HEK293 (cell line): ENCODE data around the gene RNF121.

Source experiments
- REPIN1 ChIP-seq: fragments of 450-650 bp; formaldehyde crosslinking; IDR thresholded peaks from 2 replicates; pipeline ENCODE4 v1.5.1; 2017; ENCODE audit warnings: missing biosample characterization, missing genetic modification characterization, low read depth
- ZNF391 ChIP-seq: fragments of 450-650 bp; formaldehyde crosslinking; IDR thresholded peaks from 2 replicates; pipeline ENCODE4 v1.5.1; 2016; ENCODE audit warnings: low read depth, missing biosample characterization, missing genetic modification characterization, borderline replicate concordance
- TF ChIP-seq, protein P1 (sequence below): fragments of 450-650 bp; formaldehyde crosslinking; conservative IDR thresholded peaks from 2 replicates; pipeline ENCODE4 v1.5.1; 2016; ENCODE audit warnings: low read depth, missing biosample characterization, missing genetic modification characterization
- TF ChIP-seq, protein P2 (sequence below): fragments of 450-650 bp; formaldehyde crosslinking; IDR thresholded peaks from 2 replicates; pipeline ENCODE4 v1.5.1; 2016; ENCODE audit warnings: missing biosample characterization, missing genetic modification characterization
- TF ChIP-seq, protein P3 (sequence below): fragments of 450-650 bp; formaldehyde crosslinking; IDR thresholded peaks from 2 replicates; pipeline ENCODE4 v1.5.1; 2017; ENCODE audit warnings: missing biosample characterization, missing genetic modification characterization
- TF ChIP-seq, protein P4 (sequence below): fragments of 450-650 bp; formaldehyde crosslinking; IDR thresholded peaks from 2 replicates; pipeline ENCODE4 v1.5.1; 2016; ENCODE audit warnings: missing biosample characterization, missing genetic modification characterization
- TF ChIP-seq, protein P5 (sequence below): fragments of 450-650 bp; formaldehyde crosslinking; IDR thresholded peaks from 2 replicates; pipeline ENCODE4 v1.5.1; 2016; ENCODE audit warnings: missing biosample characterization, missing genetic modification characterization
- TF ChIP-seq, protein P6 (sequence below): IDR thresholded peaks from 2 replicates; pipeline ENCODE4 v1.6.1; 2011; ENCODE audit warnings: mild to moderate bottlenecking, low read depth, low read length, borderline replicate concordance

DNA sequence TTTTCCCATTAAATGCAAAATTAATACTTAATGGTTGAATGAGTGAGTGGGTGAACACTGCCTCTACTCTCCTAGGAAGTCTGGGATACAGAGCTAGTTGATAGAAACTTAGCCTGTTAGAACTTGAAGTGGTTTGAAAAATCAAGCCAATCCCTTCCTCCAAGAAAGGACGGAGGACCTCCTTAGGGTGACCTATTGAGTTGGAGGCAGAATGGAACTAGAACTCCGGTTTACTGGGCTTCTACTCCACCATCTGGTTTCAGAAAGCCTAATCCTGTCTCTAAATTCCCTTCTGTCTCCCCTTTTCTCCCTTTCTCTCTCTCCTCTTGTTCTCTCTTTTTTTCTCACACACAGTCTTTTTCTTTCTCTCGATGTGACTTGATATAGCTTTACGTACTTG lies 50.2 kb downstream of the RNF121 start:
- TF ChIP-seq, protein P1, sequence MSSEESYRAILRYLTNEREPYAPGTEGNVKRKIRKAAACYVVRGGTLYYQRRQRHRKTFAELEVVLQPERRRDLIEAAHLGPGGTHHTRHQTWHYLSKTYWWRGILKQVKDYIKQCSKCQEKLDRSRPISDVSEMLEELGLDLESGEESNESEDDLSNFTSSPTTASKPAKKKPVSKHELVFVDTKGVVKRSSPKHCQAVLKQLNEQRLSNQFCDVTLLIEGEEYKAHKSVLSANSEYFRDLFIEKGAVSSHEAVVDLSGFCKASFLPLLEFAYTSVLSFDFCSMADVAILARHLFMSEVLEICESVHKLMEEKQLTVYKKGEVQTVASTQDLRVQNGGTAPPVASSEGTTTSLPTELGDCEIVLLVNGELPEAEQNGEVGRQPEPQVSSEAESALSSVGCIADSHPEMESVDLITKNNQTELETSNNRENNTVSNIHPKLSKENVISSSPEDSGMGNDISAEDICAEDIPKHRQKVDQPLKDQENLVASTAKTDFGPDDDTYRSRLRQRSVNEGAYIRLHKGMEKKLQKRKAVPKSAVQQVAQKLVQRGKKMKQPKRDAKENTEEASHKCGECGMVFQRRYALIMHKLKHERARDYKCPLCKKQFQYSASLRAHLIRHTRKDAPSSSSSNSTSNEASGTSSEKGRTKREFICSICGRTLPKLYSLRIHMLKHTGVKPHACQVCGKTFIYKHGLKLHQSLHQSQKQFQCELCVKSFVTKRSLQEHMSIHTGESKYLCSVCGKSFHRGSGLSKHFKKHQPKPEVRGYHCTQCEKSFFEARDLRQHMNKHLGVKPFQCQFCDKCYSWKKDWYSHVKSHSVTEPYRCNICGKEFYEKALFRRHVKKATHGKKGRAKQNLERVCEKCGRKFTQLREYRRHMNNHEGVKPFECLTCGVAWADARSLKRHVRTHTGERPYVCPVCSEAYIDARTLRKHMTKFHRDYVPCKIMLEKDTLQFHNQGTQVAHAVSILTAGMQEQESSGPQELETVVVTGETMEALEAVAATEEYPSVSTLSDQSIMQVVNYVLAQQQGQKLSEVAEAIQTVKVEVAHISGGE (tag by site-specific recombination) = no peak
- TF ChIP-seq, protein P2, sequence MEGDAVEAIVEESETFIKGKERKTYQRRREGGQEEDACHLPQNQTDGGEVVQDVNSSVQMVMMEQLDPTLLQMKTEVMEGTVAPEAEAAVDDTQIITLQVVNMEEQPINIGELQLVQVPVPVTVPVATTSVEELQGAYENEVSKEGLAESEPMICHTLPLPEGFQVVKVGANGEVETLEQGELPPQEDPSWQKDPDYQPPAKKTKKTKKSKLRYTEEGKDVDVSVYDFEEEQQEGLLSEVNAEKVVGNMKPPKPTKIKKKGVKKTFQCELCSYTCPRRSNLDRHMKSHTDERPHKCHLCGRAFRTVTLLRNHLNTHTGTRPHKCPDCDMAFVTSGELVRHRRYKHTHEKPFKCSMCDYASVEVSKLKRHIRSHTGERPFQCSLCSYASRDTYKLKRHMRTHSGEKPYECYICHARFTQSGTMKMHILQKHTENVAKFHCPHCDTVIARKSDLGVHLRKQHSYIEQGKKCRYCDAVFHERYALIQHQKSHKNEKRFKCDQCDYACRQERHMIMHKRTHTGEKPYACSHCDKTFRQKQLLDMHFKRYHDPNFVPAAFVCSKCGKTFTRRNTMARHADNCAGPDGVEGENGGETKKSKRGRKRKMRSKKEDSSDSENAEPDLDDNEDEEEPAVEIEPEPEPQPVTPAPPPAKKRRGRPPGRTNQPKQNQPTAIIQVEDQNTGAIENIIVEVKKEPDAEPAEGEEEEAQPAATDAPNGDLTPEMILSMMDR (tag by site-specific recombination) = no peak
- TF ChIP-seq, protein P3, sequence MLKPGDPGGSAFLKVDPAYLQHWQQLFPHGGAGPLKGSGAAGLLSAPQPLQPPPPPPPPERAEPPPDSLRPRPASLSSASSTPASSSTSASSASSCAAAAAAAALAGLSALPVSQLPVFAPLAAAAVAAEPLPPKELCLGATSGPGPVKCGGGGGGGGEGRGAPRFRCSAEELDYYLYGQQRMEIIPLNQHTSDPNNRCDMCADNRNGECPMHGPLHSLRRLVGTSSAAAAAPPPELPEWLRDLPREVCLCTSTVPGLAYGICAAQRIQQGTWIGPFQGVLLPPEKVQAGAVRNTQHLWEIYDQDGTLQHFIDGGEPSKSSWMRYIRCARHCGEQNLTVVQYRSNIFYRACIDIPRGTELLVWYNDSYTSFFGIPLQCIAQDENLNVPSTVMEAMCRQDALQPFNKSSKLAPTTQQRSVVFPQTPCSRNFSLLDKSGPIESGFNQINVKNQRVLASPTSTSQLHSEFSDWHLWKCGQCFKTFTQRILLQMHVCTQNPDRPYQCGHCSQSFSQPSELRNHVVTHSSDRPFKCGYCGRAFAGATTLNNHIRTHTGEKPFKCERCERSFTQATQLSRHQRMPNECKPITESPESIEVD (tag by site-specific recombination) = no peak
- TF ChIP-seq, protein P4, sequence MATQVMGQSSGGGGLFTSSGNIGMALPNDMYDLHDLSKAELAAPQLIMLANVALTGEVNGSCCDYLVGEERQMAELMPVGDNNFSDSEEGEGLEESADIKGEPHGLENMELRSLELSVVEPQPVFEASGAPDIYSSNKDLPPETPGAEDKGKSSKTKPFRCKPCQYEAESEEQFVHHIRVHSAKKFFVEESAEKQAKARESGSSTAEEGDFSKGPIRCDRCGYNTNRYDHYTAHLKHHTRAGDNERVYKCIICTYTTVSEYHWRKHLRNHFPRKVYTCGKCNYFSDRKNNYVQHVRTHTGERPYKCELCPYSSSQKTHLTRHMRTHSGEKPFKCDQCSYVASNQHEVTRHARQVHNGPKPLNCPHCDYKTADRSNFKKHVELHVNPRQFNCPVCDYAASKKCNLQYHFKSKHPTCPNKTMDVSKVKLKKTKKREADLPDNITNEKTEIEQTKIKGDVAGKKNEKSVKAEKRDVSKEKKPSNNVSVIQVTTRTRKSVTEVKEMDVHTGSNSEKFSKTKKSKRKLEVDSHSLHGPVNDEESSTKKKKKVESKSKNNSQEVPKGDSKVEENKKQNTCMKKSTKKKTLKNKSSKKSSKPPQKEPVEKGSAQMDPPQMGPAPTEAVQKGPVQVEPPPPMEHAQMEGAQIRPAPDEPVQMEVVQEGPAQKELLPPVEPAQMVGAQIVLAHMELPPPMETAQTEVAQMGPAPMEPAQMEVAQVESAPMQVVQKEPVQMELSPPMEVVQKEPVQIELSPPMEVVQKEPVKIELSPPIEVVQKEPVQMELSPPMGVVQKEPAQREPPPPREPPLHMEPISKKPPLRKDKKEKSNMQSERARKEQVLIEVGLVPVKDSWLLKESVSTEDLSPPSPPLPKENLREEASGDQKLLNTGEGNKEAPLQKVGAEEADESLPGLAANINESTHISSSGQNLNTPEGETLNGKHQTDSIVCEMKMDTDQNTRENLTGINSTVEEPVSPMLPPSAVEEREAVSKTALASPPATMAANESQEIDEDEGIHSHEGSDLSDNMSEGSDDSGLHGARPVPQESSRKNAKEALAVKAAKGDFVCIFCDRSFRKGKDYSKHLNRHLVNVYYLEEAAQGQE (tag by site-specific recombination) = no peak
- TF ChIP-seq REPIN1 (tag by site-specific recombination) (no peak), ZNF391 (tag by site-specific recombination) (no peak)
- TF ChIP-seq, protein P5, sequence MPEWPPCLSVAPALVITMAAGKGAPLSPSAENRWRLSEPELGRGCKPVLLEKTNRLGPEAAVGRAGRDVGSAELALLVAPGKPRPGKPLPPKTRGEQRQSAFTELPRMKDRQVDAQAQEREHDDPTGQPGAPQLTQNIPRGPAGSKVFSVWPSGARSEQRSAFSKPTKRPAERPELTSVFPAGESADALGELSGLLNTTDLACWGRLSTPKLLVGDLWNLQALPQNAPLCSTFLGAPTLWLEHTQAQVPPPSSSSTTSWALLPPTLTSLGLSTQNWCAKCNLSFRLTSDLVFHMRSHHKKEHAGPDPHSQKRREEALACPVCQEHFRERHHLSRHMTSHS = no peak
- TF ChIP-seq, protein P6, sequence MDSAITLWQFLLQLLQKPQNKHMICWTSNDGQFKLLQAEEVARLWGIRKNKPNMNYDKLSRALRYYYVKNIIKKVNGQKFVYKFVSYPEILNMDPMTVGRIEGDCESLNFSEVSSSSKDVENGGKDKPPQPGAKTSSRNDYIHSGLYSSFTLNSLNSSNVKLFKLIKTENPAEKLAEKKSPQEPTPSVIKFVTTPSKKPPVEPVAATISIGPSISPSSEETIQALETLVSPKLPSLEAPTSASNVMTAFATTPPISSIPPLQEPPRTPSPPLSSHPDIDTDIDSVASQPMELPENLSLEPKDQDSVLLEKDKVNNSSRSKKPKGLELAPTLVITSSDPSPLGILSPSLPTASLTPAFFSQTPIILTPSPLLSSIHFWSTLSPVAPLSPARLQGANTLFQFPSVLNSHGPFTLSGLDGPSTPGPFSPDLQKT = no peak
